T-helper 2 cell treated with Interferon-gamma antibody and Interleukin-4, amounts not matched to agents 5 μg/mL and 100 μg/mL, for 36 hours (primary cell): ENCODE data around the gene SLC9A3.

ENCODE experiments used
- DNase-seq: peaks from one replicate; pipeline ENCODE4 v3.0.0; 2021; ENCODE audit warnings: low spot score
- H3K27ac Mint-ChIP-seq: one replicate; pipeline ENCODE4 v1.8.0; 2021; ENCODE audit warnings: mild to moderate bottlenecking, mixed read lengths
- H3K27me3 Mint-ChIP-seq: one replicate; pipeline ENCODE4 v1.8.0; 2021; ENCODE audit warnings: low read depth, mixed read lengths
- H3K36me3 Mint-ChIP-seq: one replicate; pipeline ENCODE4 v1.8.0; 2021; ENCODE audit warnings: low read depth, mixed read lengths
- H3K4me1 Mint-ChIP-seq: one replicate; pipeline ENCODE4 v1.8.0; 2021; ENCODE audit warnings: low read depth, mixed read lengths
- H3K4me3 Mint-ChIP-seq: one replicate; pipeline ENCODE4 v1.8.0; 2022; ENCODE audit warnings: mild to moderate bottlenecking, moderate library complexity, mixed read lengths
- H3K9me3 Mint-ChIP-seq: one replicate; pipeline ENCODE4 v1.8.0; 2021; ENCODE audit warnings: mixed read lengths

The SLC9A3 gene

DNA sequence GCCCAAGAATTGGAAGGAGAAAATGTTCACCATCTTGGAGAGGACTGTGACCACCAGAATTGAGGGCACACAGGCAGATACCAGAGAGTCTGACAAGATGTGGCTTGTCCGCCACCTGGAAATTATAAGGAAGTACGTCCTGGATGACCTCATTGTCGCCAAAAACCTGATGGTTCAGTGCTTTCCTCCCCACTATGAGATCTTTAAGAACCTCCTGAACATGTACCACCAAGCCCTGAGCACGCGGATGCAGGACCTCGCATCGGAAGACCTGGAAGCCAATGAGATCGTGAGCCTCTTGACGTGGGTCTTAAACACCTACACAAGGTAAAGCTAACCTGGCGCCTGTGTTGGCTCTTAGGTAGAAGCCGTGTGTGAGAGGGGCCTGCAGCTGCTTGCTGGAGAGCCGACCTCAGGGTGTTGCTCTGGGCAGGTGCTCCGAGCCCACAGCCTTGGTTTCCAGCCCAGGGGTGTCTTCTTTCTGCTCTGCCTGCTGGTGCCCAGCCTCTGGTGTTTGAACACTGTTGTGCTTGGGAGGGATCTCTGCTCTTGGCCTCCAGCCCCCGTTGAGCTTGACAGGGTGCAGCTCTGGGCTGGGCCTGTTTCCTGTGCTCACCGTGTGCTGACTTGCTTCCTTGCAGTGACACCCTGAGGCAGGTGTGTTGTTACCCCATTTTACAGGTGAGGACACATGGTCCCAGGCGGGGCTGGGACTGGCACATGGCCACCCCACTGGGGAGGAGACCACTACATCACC, 70.3 kb downstream of the SLC9A3 start:
- Mint-ChIP-seq H3K4me1 (peaks cover 28% of the 10 kb centered on the region), H3K36me3 (peaks cover 84% of the 10 kb centered on the region), H3K27me3 (no peaks in the 10 kb centered on the region), H3K27ac (peak overlapping the region; percentile 71), H3K4me3 (peak overlapping the region; percentile 27), H3K9me3 (peaks cover 29% of the 10 kb centered on the region)
- no peak for DNase-seq

DNA sequence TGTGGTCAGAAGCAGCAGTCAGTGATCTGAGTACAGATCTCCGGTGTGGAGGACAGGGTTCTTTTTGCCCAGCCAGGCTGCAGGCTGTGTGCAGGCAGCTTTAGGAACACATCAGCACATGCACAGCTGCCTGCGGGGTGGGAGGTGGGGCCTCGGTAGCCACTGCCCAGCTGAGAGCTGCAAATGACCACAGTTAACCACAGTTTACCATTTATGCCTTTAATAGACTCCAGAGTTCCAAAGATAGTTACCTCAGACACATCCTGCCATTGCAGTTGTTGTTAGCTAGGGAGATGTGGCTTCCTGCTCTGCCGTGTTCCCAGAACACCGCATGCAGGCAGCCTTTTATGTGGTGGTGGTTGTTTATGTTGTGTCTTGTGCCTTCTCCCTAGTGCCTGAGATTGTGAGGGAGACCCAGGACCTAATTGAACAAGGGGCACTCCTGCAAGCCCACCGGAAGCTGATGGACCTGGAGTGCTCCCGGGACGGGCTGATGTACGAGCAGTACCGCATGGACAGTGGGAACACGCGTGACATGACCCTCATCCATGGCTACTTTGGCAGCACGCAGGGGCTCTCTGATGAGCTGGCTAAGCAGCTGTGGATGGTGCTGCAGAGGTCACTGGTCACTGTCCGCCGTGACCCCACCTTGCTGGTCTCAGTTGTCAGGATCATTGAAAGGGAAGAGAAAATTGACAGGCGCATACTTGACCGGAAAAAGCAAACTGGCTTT, 71.1 kb downstream of the SLC9A3 start:
- H3K4me3 Mint-ChIP-seq = peak overlapping the region; percentile 25
- H3K9me3 Mint-ChIP-seq = peaks cover 29% of the 10 kb centered on the region
- peaks cover 21% of the 10 kb centered on the region for H3K4me1 Mint-ChIP-seq
- no peak for DNase-seq
- peak overlapping the region; percentile 71 for H3K27ac Mint-ChIP-seq
- H3K27me3 Mint-ChIP-seq = no peaks in the 10 kb centered on the region
- H3K36me3 Mint-ChIP-seq = peaks cover 85% of the 10 kb centered on the region

DNA sequence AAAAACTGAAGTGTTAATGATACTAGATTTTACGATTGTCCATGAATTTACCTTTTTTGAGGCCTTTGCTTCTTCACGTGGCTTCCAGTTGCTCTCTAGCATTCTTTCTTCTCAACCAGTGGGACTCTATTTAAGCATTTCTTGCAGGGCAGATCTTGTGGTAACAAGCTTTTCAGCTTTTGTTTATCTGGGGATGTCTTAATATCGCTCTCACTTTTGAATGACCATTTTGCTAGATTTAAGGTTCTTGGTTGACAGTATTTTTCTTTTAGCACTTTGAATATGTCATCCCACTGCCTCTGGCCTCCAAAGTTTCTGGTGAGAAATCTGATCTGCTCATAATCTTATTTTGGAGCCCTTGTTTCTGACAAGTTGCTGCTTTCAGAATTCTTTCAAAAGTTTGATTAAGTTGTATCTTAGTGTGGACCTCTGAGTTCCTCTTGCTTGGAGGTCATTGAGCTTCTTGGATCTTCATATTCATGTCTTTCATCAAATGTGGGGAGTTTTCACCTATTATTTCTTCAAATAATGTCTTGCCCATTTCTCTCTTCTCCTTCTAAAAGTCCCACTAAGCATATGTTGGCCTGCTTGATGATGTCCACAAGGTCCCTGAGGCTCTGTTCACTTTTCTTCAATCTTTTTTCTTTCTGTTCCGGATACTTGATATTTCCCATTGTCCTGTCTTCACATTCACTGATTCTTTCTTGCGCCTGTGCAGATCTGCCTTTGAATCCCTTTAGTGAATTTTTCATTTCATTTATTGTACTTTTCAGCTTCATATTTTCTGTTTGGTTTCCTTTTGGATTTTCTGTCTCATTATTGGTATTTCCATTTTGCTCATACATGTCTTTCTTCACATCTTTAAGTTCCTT, 72.4 kb downstream of the SLC9A3 start:
- no peak overlapping the region for H3K4me3 Mint-ChIP-seq
- H3K9me3 Mint-ChIP-seq = peaks cover 29% of the 10 kb centered on the region
- no peaks in the 10 kb centered on the region for H3K27me3 Mint-ChIP-seq
- peaks cover 87% of the 10 kb centered on the region for H3K36me3 Mint-ChIP-seq
- no peak for DNase-seq
- peaks cover 21% of the 10 kb centered on the region for H3K4me1 Mint-ChIP-seq
- no peak overlapping the region for H3K27ac Mint-ChIP-seq

DNA sequence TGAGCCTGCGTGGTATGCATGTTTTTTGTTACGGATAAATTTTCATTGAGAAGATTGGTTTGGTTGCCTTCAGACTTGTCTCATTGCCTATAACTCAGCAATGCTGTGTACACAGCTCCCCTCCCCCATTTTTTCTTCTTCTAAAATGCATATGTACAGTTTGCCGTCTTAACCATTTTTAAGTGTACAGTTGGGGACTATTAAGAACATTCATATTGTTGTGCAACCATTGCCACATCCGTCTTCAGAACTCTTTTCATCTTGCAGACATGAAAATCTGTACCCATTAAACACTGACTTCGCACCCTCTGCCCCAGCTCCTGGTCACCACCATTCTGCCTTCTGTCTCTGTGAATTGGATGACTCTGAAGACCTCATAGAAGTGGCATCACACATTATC, 75.1 kb downstream of the SLC9A3 start:
- Mint-ChIP-seq H3K27me3 (no peaks in the 10 kb centered on the region), H3K4me1 (peaks cover 34% of the 10 kb centered on the region), H3K36me3 (peaks cover 83% of the 10 kb centered on the region), H3K27ac (no peak overlapping the region), H3K9me3 (peaks cover 29% of the 10 kb centered on the region), H3K4me3 (no peak overlapping the region)
- DNase-seq = no peak

DNA sequence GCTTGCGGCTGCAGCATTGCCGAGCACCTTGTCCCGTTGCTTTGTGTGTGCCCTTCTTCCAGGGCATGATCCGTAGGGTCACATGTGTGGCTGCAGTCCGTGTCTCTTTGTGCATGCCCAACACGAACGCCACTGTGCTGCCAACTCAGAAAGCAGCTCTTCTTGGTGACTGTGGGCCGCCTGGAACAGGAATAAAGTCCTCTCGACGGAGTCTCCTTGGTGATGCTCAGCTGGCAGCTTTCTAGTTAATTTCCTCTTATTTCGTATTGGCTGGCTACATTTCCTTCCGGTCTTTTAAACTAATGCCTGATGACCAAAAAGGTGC, 75.5 kb downstream of the SLC9A3 start:
- peaks cover 33% of the 10 kb centered on the region for H3K4me1 Mint-ChIP-seq

DNA sequence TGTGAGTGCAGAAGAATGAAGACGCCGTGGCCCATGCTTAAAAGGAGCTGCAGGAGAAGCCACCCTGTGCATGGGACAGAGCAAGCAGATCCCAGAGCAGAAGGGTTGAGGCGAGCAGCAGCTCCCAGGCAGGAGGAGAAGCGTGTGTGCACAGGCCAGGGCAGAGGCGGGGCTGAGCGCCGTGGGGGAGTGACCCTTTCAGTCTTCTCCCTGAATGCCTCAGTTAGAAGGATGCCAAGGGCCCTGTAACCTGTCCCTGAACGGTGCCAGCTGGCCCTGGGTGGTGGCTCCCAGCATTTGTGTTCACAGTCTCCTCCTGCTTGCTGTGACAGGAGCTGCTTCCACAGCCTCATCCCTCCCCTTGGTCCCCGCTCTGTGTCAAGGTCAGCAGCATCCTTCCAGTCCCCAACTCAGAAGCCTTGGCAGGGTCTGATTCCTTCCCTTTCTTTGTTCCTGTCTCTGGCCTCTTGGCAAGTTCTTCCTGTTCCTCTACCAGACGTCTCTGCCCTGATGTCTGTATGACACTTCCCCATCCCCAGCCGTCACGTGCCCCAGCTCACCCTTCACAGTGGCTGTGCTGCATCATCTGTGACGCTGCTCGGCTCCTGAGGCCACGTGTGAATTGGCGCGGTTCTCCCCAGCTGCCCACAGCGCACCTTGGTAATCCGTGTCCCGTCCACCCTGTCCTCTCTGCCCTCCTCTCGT, 76.0 kb downstream of the SLC9A3 start:
- Mint-ChIP-seq H3K36me3 (peaks cover 74% of the 10 kb centered on the region), H3K27me3 (no peaks in the 10 kb centered on the region), H3K27ac (no peak overlapping the region), H3K9me3 (peaks cover 29% of the 10 kb centered on the region), H3K4me1 (peaks cover 28% of the 10 kb centered on the region), H3K4me3 (no peak overlapping the region)
- no peak for DNase-seq

More for the DNA sequence above, 75.5 kb downstream of the SLC9A3 start:
- Mint-ChIP-seq H3K27me3 (no peaks in the 10 kb centered on the region), H3K27ac (no peak overlapping the region), H3K36me3 (peaks cover 79% of the 10 kb centered on the region), H3K4me3 (no peak overlapping the region), H3K9me3 (peaks cover 29% of the 10 kb centered on the region)
- DNase-seq = no peak

DNA sequence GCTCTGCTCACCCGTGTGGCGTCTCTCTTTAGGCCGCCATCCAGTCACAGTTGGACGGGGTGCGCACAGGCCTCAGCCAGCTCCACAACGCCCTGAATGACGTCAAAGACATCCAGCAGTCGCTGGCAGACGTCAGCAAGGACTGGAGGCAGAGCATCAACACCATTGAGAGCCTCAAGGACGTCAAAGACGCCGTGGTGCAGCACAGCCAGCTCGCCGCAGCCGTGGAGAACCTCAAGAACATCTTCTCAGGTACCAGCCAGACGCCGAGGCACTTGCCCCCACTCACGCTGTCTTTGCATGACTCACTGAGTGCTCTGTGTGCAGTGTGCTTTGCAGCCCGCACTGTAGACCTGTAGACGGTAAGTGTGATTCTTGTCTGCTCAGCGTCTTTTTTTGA, 76.7 kb downstream of the SLC9A3 start:
- H3K4me1 Mint-ChIP-seq = peaks cover 23% of the 10 kb centered on the region
- H3K27me3 Mint-ChIP-seq = no peaks in the 10 kb centered on the region
- H3K9me3 Mint-ChIP-seq = peaks cover 23% of the 10 kb centered on the region
- no peak for DNase-seq
- H3K4me3 Mint-ChIP-seq = no peak overlapping the region
- H3K27ac Mint-ChIP-seq = no peak overlapping the region
- H3K36me3 Mint-ChIP-seq = peaks cover 67% of the 10 kb centered on the region

DNA sequence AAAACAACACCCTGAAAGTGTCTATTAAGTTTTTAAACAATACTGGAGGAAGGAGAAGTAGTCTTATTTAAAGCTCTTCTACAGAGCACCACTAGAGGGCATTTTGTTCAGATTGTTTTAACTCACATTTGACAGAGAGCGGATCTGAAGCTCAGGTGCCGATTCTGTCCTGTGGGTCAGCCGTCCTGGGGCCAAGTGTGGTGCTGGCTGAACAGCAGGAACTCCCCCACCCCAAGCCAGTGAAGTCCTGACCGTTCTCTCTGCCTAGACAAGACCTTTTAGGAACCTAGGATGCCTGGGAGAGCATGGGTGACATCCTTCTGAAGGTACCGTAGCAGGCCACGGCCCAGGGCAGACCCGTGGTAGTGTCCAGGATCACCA, 77.4 kb downstream of the SLC9A3 start:
- Mint-ChIP-seq H3K4me1 (peaks cover 26% of the 10 kb centered on the region), H3K27ac (peak overlapping the region; percentile 19), H3K9me3 (peaks cover 17% of the 10 kb centered on the region), H3K27me3 (no peaks in the 10 kb centered on the region), H3K4me3 (no peak overlapping the region), H3K36me3 (peaks cover 61% of the 10 kb centered on the region)
- no peak for DNase-seq

DNA sequence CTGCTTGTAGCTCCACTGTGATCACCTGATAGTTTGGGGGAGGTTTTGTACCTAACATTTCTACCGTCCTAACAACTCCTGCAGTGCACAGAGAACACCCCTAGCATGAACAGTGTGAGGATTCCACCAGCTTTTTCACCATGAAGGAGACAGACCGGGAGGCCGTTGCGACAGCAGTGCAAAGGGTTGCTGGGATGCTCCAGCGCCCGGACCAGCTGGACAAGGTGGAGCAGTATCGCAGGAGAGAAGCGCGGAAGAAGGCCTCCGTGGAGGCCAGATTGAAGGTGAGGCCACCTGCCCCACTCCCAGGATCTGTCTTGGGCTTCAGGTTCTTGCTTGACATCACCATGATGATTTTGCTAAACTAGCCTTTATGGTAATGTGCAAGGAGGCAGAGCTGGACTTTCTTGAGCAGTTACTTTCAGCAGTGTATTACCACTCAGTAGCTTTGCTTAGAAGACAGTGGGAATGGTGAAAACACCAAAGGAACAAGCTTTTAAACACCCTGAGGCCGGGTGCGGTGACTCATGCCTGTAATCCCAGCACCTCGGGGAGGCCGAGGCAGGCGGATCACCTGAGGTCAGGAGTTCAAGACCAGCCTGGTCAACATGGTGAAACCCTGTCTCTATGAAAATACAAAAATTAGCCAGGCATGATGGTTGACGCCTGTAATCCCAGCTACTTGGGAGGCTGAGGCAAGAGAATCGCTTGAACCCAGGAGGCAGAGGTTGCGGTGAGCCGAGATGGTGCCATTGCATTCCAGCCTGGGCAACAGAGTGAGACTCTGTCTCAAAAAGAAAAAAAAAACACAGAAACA, 78.0 kb downstream of the SLC9A3 start:
- DNase-seq = no peak
- peaks cover 55% of the 10 kb centered on the region for H3K36me3 Mint-ChIP-seq
- no peak overlapping the region for H3K4me3 Mint-ChIP-seq
- H3K9me3 Mint-ChIP-seq = peaks cover 11% of the 10 kb centered on the region
- H3K27ac Mint-ChIP-seq = peak overlapping the region; percentile 47
- peaks cover 29% of the 10 kb centered on the region for H3K4me1 Mint-ChIP-seq
- no peaks in the 10 kb centered on the region for H3K27me3 Mint-ChIP-seq

DNA sequence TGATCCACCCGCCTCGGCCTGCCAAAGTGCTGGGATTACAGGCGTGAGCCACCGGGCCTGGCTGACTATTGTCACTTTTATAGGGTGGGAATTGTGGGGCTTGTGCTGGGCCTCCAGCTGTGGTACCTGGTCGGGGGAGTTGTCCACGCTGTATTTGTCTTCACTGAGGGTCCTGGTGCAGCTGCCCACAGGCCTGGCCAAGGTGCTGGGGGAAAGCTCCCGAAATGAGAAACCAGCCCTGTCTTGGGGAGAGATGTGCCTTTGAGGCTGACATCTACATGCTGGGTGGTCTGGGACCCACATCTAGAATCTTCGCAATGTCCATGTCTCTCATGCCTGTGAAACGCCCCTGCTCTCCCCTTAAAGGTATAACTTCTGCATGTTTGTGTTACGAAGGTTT, 78.7 kb downstream of the SLC9A3 start:
- H3K4me3 Mint-ChIP-seq = no peak overlapping the region
- peaks cover 6% of the 10 kb centered on the region for H3K9me3 Mint-ChIP-seq
- no peak for DNase-seq
- H3K4me1 Mint-ChIP-seq = peaks cover 32% of the 10 kb centered on the region
- peaks cover 48% of the 10 kb centered on the region for H3K36me3 Mint-ChIP-seq
- H3K27me3 Mint-ChIP-seq = no peaks in the 10 kb centered on the region
- H3K27ac Mint-ChIP-seq = peak overlapping the region; percentile 47

DNA sequence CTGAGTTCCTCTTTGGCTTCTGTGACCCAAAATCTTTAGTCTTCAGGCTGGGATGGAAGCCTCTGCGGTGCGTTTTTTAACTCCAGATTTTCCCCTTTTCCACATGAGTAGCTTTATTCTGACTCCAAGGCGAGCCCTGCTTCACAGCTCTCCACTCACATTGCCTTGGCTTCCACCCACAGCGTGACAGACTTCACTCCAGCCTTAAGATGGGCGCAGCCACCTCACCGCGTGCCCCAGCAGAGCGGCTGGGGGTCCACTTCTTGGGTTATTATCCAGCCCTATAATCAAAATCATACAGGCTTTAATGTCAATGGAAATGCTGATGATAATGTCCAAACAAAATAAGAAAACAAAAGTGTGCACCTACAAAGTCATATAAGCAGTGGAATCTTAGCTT, 80.0 kb downstream of the SLC9A3 start:
- DNase-seq = no peak
- peak overlapping the region; percentile 33 for H3K27ac Mint-ChIP-seq
- no peaks in the 10 kb centered on the region for H3K27me3 Mint-ChIP-seq
- H3K36me3 Mint-ChIP-seq = peaks cover 34% of the 10 kb centered on the region
- peak overlapping the region; percentile 88 for H3K4me3 Mint-ChIP-seq
- peaks cover 35% of the 10 kb centered on the region for H3K4me1 Mint-ChIP-seq
- H3K9me3 Mint-ChIP-seq = no peaks in the 10 kb centered on the region

DNA sequence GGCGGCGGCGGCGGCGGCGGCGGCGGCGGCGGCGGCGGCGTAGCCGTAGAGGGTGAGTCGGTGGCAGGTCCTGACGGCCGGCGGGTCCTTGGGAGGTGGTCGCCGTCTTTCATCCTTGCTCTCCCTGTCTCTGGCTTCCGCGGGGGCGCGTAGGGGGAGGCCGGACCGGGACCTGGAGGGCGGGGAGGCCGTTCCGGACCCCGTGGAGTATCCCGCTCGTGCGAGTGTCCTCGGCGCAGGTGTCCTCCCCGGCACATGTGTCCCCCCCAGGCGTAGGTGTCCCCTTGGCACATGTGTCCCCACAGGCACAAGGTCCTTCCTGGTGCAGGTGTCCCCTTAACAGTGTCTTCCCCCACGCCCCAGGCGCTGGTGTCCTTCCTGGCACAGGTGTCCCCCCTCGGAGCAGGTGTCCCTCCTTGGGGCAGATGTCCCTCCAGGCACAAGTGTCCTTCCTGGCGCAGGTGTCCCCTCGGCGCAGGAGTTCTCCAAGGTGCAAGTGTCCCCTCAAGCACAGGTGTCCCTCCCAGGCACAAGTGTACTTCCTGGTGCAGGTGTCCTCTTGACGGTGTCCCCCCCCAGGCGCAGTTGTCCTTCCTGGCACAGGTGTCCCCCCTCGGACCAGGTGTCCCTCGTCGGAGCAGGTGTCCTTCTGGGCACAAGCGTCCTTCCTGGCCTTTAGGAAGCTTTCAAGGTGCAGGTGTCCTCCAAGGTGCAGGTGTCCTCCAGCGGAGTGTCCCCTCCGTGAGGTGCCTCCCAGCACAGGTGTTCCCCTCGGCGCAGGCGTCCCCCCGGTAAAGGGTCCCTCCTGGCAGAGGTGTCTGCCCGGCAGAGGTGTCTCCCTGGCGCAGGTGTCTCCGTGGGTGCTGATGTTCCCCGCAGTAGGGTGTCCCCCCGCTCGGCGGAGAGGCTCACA, 80.8 kb downstream of the SLC9A3 start:
- peaks cover 35% of the 10 kb centered on the region for H3K4me1 Mint-ChIP-seq

More for the DNA sequence above, 80.8 kb downstream of the SLC9A3 start:
- no peak for DNase-seq
- Mint-ChIP-seq H3K4me3 (peak overlapping the region; percentile 96), H3K27ac (peak overlapping the region; percentile 63), H3K9me3 (no peaks in the 10 kb centered on the region), H3K36me3 (peaks cover 27% of the 10 kb centered on the region), H3K27me3 (no peaks in the 10 kb centered on the region)
